NB4 (cell line): ENCODE data around the gene DAD1.

Experiments used
- DNase-seq: peaks from one replicate; pipeline ENCODE4 v3.0.0; 2010; ENCODE audit warnings: low read depth
- H3K4me3 ChIP-seq: one replicate; pipeline ENCODE4 v1.5.1; 2011; ENCODE audit warnings: mild to moderate bottlenecking, low read depth, low read length, moderate library complexity
- MYC ChIP-seq: IDR thresholded peaks from 2 replicates; pipeline ENCODE4 v1.6.1; 2011; ENCODE audit warnings: low read depth, low read length
- POLR2A ChIP-seq: IDR thresholded peaks from 2 replicates; pipeline ENCODE4 v1.6.1; 2011; ENCODE audit warnings: mild to moderate bottlenecking; ENCODE audit not compliant: insufficient read length; ENCODE audit errors: extremely low read depth
- TF ChIP-seq, protein P1 (sequence below): IDR thresholded peaks from 2 replicates; pipeline ENCODE4 v1.6.1; 2011; ENCODE audit warnings: low read depth, low read length
- TF ChIP-seq, protein P2 (sequence below): IDR thresholded peaks from one replicate; pipeline ENCODE4 v1.5.1; 2012; ENCODE audit warnings: low read depth, low read length

Gene DAD1

DNA sequence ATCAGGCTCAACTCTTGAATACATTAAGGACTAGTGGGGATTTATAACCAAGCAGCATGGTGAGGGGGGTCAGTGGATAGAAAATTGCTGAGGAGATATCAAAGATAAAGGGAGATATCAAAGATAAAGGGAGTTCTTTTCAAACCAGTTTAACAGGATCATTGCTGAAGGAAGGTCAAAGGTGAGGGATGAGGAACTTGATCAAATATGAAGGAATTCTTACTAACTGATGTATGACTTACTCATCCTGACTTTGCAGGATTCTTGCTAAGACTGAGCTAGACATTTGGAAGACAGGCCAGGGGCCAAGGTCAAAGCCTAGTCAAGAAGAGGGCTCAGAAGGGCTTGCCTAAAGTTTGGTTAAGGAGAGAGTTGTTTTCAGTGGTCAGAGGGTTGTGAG is 13.8 kb upstream of the DAD1 start:
- H3K4me3 ChIP-seq = no peak overlapping the region
- no peak for DNase-seq
- no peak for TF ChIP-seq POLR2A
- TF ChIP-seq, protein P1, sequence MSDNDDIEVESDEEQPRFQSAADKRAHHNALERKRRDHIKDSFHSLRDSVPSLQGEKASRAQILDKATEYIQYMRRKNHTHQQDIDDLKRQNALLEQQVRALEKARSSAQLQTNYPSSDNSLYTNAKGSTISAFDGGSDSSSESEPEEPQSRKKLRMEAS = no peak
- TF ChIP-seq MYC = no peak

DNA sequence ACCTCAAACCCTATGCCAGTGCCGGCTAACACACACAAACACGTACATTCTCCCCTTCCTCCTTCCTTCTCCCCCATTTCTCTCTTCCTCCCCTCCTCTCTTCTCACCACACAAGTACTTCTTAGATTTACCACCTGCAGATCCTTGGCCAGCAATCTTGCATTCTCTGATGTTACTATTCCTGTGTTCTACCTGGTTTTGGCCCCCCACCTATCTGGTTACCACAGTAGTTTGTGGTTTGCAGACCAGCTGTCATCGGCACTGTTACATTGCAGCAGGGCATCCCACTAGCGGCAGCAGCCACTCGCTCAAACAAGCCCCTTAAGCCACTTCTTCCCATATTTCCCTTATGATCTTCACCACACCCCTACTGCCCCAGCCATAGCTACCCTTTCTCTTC is 13.0 kb upstream of the DAD1 start:
- no peak for DNase-seq
- H3K4me3 ChIP-seq = no peak overlapping the region
- no peak for TF ChIP-seq POLR2A
- TF ChIP-seq, protein P1 = no peak
- TF ChIP-seq, protein P2, sequence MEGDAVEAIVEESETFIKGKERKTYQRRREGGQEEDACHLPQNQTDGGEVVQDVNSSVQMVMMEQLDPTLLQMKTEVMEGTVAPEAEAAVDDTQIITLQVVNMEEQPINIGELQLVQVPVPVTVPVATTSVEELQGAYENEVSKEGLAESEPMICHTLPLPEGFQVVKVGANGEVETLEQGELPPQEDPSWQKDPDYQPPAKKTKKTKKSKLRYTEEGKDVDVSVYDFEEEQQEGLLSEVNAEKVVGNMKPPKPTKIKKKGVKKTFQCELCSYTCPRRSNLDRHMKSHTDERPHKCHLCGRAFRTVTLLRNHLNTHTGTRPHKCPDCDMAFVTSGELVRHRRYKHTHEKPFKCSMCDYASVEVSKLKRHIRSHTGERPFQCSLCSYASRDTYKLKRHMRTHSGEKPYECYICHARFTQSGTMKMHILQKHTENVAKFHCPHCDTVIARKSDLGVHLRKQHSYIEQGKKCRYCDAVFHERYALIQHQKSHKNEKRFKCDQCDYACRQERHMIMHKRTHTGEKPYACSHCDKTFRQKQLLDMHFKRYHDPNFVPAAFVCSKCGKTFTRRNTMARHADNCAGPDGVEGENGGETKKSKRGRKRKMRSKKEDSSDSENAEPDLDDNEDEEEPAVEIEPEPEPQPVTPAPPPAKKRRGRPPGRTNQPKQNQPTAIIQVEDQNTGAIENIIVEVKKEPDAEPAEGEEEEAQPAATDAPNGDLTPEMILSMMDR = no peak
- TF ChIP-seq MYC = no peak

DNA sequence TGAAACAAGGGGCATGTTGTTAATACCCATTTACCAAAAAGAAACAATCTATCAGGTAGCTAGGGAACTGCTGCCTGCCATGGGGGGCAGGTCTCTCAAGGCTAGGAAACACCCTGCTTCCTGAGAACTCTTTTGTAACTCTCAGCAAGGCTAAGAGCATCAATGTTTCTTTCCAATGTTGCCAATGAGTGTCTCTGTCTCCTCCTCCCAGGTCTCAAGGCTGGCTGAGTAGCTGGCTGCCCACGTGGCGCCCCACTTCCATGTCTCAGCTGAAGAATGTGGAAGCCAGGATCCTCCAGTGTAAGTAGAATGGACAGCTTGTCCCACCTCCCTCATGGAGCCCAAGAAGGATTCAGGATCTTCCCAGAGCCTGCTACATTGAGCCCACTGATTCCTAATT is 12.4 kb upstream of the DAD1 start:
- no peak for DNase-seq
- TF ChIP-seq, protein P1 = no peak
- TF ChIP-seq, protein P2 = no peak
- TF ChIP-seq POLR2A (no peak), MYC (no peak)
- H3K4me3 ChIP-seq = no peak overlapping the region

DNA sequence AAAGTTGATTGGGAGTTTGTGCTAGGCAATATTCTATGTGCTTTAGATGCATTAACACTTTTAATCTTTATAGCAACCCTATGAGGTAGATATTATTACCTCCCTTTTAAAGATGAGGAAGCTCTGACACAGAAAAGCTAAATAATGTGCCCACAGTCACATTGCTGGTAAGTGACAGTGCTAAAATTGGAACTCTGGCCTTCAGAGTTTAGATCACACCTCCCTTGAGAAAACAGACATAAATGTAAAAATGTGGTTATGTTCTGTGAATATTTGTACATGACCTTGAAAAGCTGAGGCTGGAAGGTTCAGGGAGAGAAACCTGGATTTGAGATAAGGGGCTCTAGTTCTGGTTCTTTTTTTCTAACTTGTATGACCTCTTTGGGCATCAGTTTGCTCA is 11.0 kb upstream of the DAD1 start:
- no peak overlapping the region for H3K4me3 ChIP-seq
- DNase-seq = no peak
- TF ChIP-seq MYC (no peak), POLR2A (no peak)
- TF ChIP-seq, protein P1 = no peak
- TF ChIP-seq, protein P2 = no peak

DNA sequence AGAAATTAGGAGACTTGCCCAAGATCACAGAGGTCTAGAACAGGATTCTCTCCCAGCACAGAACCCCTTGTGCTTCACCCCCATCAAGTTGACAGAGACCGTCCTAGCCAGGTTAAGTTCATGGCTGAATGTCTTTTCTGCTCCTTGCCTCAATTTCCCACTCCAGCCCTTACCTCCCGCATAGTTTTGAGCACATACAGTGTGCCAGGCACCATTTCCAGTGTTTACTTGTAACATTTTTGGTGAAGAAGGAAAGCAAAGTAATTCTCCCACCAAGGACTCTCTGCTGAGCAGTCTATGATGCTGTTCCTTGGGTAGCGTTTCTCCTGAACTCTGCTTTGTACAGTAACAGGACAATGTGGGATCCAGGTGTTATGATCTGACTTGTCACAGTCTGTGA is 10.3 kb upstream of the DAD1 start:
- H3K4me3 ChIP-seq = no peak overlapping the region
- no peak for DNase-seq
- TF ChIP-seq MYC (no peak), POLR2A (no peak)
- TF ChIP-seq, protein P2 = no peak
- TF ChIP-seq, protein P1 = no peak

DNA sequence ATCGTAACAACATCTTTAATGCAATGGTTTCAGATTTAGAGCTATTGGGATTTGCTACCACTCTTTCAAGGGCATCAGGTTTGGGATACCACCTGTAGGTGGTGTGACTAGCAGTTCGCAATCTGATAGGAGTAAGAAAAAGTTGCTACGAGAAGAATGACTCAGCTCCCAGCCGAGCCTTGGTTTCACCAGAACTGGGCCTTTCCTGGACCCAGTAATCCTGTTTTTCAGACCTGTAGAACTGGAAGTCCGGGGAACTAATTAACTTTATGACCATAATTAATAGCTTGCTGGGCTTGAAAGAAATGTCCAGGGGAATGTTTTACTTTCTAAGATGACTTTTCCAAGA is 9.8 kb upstream of the DAD1 start:
- H3K4me3 ChIP-seq = peak overlapping the region; percentile 59
- no peak for TF ChIP-seq POLR2A
- TF ChIP-seq MYC = no peak
- TF ChIP-seq, protein P1 = no peak
- TF ChIP-seq, protein P2 = no peak
- no peak for DNase-seq
